ENCODE measurements around the gene IL31RA.

DNA sequence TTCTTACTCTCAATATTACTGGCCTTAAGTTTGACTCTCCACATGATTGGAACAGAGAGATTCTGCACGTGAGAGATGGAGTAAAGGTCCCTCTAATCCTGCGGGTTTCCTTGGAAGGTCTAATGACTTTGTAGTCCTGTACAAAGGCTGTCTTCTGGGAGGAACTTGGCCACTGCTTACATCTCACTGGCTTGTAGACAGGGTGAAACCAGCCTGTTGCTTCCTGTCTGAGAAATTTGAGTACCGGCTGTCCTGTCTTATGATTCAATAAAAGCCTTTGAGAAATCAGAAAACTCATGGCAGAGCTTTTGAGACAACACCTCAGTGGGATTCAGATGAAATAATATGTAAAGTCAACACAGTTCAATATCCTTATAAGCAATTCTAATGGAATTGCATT lies 43.0 kb downstream of the IL31RA start:
- no peak for TF ChIP-seq POLR2AphosphoS5 (IDR thresholded peaks at IDR 0.05; ENCODE audit: low read depth, low read length)
- TF ChIP-seq SIN3A (IDR thresholded peaks at IDR 0.05; ENCODE audit: borderline replicate concordance, insufficient read depth, low read length): no peak
- no peak for TF ChIP-seq TAF1 (IDR thresholded peaks at IDR 0.05; ENCODE audit: borderline replicate concordance, insufficient read depth, low read length)
- TF ChIP-seq REST (IDR thresholded peaks at IDR 0.05; ENCODE audit: insufficient read depth in 1 of 2, low read depth in 2 of 2, low read length in 2 of 2): no peak
- TF ChIP-seq FOXP2 (optimal IDR thresholded peaks at IDR 0.05; ENCODE audit: borderline replicate concordance, extremely low read depth, extremely low read length, insufficient read depth): no peak

Measured in PFSK-1 (cell line).